ENCODE data around the gene ANXA8. TPM values are rescaled to one million over a fixed set of nuclear protein-coding genes. Genes with fewer than 3 reads are reported as not detected.

Gene ANXA8
- total RNA-seq, 1 donor from 2014 or later: 1.0 TPM

GRCh38 chr10:47425813-47426419 lies 58.0 kb downstream of the ANXA8 start:
- H3K4me2 ChIP-seq (ENCODE audit: low read length): no peak overlapping the region
- FAIRE-seq (no peak), DNase-seq (ENCODE audit: low read depth) (no peak)
- H3K27me3 ChIP-seq (ENCODE audit: insufficient read depth, low read length): peaks cover 28% of the 10 kb centered on the region
- no peak overlapping the region for H3K9ac ChIP-seq (ENCODE audit: low read length)
- H3K36me3 Mint-ChIP-seq (ENCODE audit: low read depth, unreplicated experiment): no peaks in the 10 kb centered on the region
- no peaks in the 10 kb centered on the region for H3K79me2 ChIP-seq (ENCODE audit: insufficient read depth, low read length)
- no peak overlapping the region for H3K27ac ChIP-seq (ENCODE audit: low read depth, low read length)
- no peaks in the 10 kb centered on the region for H3K4me1 Mint-ChIP-seq (ENCODE audit: low read depth, unreplicated experiment)
- no peaks in the 10 kb centered on the region for H3K9me3 ChIP-seq (ENCODE audit: insufficient read depth, low read depth, low read length)
- no peak for TF ChIP-seq EZH2 (IDR thresholded peaks at IDR 0.05; ENCODE audit: insufficient read depth, low read length)
- TF ChIP-seq, protein P1, sequence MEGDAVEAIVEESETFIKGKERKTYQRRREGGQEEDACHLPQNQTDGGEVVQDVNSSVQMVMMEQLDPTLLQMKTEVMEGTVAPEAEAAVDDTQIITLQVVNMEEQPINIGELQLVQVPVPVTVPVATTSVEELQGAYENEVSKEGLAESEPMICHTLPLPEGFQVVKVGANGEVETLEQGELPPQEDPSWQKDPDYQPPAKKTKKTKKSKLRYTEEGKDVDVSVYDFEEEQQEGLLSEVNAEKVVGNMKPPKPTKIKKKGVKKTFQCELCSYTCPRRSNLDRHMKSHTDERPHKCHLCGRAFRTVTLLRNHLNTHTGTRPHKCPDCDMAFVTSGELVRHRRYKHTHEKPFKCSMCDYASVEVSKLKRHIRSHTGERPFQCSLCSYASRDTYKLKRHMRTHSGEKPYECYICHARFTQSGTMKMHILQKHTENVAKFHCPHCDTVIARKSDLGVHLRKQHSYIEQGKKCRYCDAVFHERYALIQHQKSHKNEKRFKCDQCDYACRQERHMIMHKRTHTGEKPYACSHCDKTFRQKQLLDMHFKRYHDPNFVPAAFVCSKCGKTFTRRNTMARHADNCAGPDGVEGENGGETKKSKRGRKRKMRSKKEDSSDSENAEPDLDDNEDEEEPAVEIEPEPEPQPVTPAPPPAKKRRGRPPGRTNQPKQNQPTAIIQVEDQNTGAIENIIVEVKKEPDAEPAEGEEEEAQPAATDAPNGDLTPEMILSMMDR (IDR thresholded peaks at IDR 0.05; ENCODE audit: insufficient read depth, low read depth, low read length): no peak
- no peak overlapping the region for H3K4me3 Mint-ChIP-seq (ENCODE audit: unreplicated experiment)
- no peak overlapping the region for H3K4me3 ChIP-seq (ENCODE audit: insufficient read depth, low read depth, low read length)
- H4K20me1 ChIP-seq (ENCODE audit: insufficient read depth, low read length): no peaks in the 10 kb centered on the region
- peaks cover 8% of the 10 kb centered on the region for H3K9me3 Mint-ChIP-seq (ENCODE audit: unreplicated experiment)
- H3K27ac Mint-ChIP-seq (ENCODE audit: unreplicated experiment): no peak overlapping the region
- H3K36me3 ChIP-seq (ENCODE audit: insufficient read depth, low read length): no peaks in the 10 kb centered on the region
- H2AFZ ChIP-seq (ENCODE audit: low read depth, low read length): no peak overlapping the region
- H3K27me3 Mint-ChIP-seq (ENCODE audit: low read depth, unreplicated experiment): peaks cover 2% of the 10 kb centered on the region
- H3K4me1 ChIP-seq (ENCODE audit: insufficient read depth, low read length): peaks cover 3% of the 10 kb centered on the region

DNA sequence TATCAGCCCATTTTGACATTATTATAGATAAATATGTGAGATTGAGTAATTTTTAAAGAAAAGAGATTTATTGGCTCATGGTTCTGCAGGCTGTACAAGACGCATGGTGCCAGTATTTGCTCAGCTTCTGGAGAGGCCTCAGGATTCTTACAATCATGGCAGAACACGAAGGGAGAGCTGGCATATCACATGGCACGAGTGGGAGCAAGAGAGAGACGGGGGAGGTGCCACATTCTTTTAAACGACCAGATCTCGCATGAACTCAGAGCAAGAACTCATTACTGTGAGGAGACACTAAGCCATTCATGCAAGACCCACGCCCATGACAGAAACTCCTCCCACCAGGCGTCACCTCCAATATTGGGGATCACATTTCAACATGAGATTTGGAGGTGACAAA lies 59.7 kb downstream of the ANXA8 start:
- TF ChIP-seq EZH2 (IDR thresholded peaks at IDR 0.05; ENCODE audit: insufficient read depth, low read length): no peak
- TF ChIP-seq, protein P1 (IDR thresholded peaks at IDR 0.05; ENCODE audit: insufficient read depth, low read depth, low read length): no peak
- Mint-ChIP-seq H3K27me3 (ENCODE audit: low read depth, unreplicated experiment) (no peaks in the 10 kb centered on the region), H3K9me3 (ENCODE audit: unreplicated experiment) (peaks cover 8% of the 10 kb centered on the region), H3K4me1 (ENCODE audit: low read depth, unreplicated experiment) (no peaks in the 10 kb centered on the region), H3K27ac (ENCODE audit: unreplicated experiment) (no peak overlapping the region), H3K36me3 (ENCODE audit: low read depth, unreplicated experiment) (no peaks in the 10 kb centered on the region), H3K4me3 (ENCODE audit: unreplicated experiment) (no peak overlapping the region)
- Histone ChIP-seq H3K9me3 (ENCODE audit: insufficient read depth, low read depth, low read length) (no peaks in the 10 kb centered on the region), H3K27me3 (ENCODE audit: insufficient read depth, low read length) (peaks cover 23% of the 10 kb centered on the region), H3K79me2 (ENCODE audit: insufficient read depth, low read length) (no peaks in the 10 kb centered on the region), H3K4me1 (ENCODE audit: insufficient read depth, low read length) (peaks cover 8% of the 10 kb centered on the region), H4K20me1 (ENCODE audit: insufficient read depth, low read length) (no peaks in the 10 kb centered on the region), H3K4me2 (ENCODE audit: low read length) (no peak overlapping the region), H3K4me3 (ENCODE audit: insufficient read depth, low read depth, low read length) (no peak overlapping the region), H3K36me3 (ENCODE audit: insufficient read depth, low read length) (no peaks in the 10 kb centered on the region), H3K9ac (ENCODE audit: low read length) (no peak overlapping the region), H3K27ac (ENCODE audit: low read depth, low read length) (no peak overlapping the region), H2AFZ (ENCODE audit: low read depth, low read length) (no peak overlapping the region)
- FAIRE-seq (no peak), DNase-seq (ENCODE audit: low read depth) (no peak)

- no peaks in the 10 kb centered on the region for H3K36me3 ChIP-seq (ENCODE audit: insufficient read depth, low read length)
- Mint-ChIP-seq H3K4me1 (ENCODE audit: low read depth, unreplicated experiment) (no peaks in the 10 kb centered on the region), H3K9me3 (ENCODE audit: unreplicated experiment) (peaks cover 2% of the 10 kb centered on the region), H3K36me3 (ENCODE audit: low read depth, unreplicated experiment) (no peaks in the 10 kb centered on the region), H3K4me3 (ENCODE audit: unreplicated experiment) (no peak overlapping the region), H3K27ac (ENCODE audit: unreplicated experiment) (no peak overlapping the region), H3K27me3 (ENCODE audit: low read depth, unreplicated experiment) (peaks cover 3% of the 10 kb centered on the region)
- H3K4me3 ChIP-seq (ENCODE audit: insufficient read depth, low read depth, low read length): no peak overlapping the region
- H2AFZ ChIP-seq (ENCODE audit: low read depth, low read length): no peak overlapping the region
- peaks cover 23% of the 10 kb centered on the region for H3K27me3 ChIP-seq (ENCODE audit: insufficient read depth, low read length)
- no peaks in the 10 kb centered on the region for H3K79me2 ChIP-seq (ENCODE audit: insufficient read depth, low read length)
- no peak overlapping the region for H3K27ac ChIP-seq (ENCODE audit: low read depth, low read length)
- H3K9ac ChIP-seq (ENCODE audit: low read length): no peak overlapping the region
- FAIRE-seq: no peak
- no peaks in the 10 kb centered on the region for H4K20me1 ChIP-seq (ENCODE audit: insufficient read depth, low read length)
- no peak overlapping the region for H3K4me2 ChIP-seq (ENCODE audit: low read length)
- no peak for TF ChIP-seq EZH2 (IDR thresholded peaks at IDR 0.05; ENCODE audit: insufficient read depth, low read length)
- TF ChIP-seq, protein P1 (IDR thresholded peaks at IDR 0.05; ENCODE audit: insufficient read depth, low read depth, low read length): no peak
- H3K4me1 ChIP-seq (ENCODE audit: insufficient read depth, low read length): peaks cover 8% of the 10 kb centered on the region
- peak; percentile 11 for DNase-seq (ENCODE audit: low read depth)
- no peaks in the 10 kb centered on the region for H3K9me3 ChIP-seq (ENCODE audit: insufficient read depth, low read depth, low read length)
Observed at GRCh38 chr10:47423476-47423875, 60.4 kb downstream of the ANXA8 start.
